NCI-H82 treated with DMSO at 0.1 percent for 48 hours (cell line): Measurements from ENCODE around the gene TCF7L2.
A peak's percentile ranks its signal among the peaks of the same experiment; 100 is the strongest.

Source experiments
- DNase-seq: peaks from one replicate; lab custom pipeline; 2025; ENCODE audit not compliant: unreplicated experiment; lab: John Stamatoyannopoulos, UW

TCF7L2 gene

GRCh38 chr10:112949875-112950507 is at the start of gene TCF7L2:
TSS of gene TCF7L2 (plus strand) at chr10:112950247. CDS start at chr10:112950757, 510 bp downstream.
- peak; percentile 97 for DNase-seq

GRCh38 chr10:112902730-112903129 is 47.3 kb upstream of the TCF7L2 start:
- no peak for DNase-seq

GRCh38 chr10:112904000-112904399 is 46.0 kb upstream of the TCF7L2 start:
- DNase-seq = no peak

- no peak for DNase-seq
Measured at GRCh38 chr10:112906945-112907344, 43.1 kb upstream of the TCF7L2 start.

GRCh38 chr10:112907893-112908292 is 42.2 kb upstream of the TCF7L2 start:
- DNase-seq = no peak

- DNase-seq = no peak
Measured at GRCh38 chr10:112911206-112911605, 38.8 kb upstream of the TCF7L2 start.

- DNase-seq = no peak
Measured at GRCh38 chr10:112912410-112912928, 37.6 kb upstream of the TCF7L2 start.

GRCh38 chr10:112913255-112913654 is 36.8 kb upstream of the TCF7L2 start:
- no peak for DNase-seq

GRCh38 chr10:112913661-112914287 is 36.3 kb upstream of the TCF7L2 start:
- no peak for DNase-seq

- no peak for DNase-seq
Measured at GRCh38 chr10:112914288-112914952, 35.6 kb upstream of the TCF7L2 start.

- DNase-seq = no peak
Measured at GRCh38 chr10:112915590-112916572, 34.2 kb upstream of the TCF7L2 start.

GRCh38 chr10:112917681-112918080 is 32.4 kb upstream of the TCF7L2 start:
- DNase-seq = no peak

GRCh38 chr10:112918771-112919170 is 31.3 kb upstream of the TCF7L2 start:
- no peak for DNase-seq

- DNase-seq = no peak
Measured at GRCh38 chr10:112919721-112920120, 30.3 kb upstream of the TCF7L2 start.

- no peak for DNase-seq
Measured at GRCh38 chr10:112926906-112927688, 22.9 kb upstream of the TCF7L2 start.

- DNase-seq = no peak
Measured at GRCh38 chr10:112927980-112928379, 22.1 kb upstream of the TCF7L2 start.

- no peak for DNase-seq
Measured at GRCh38 chr10:112932658-112933057, 17.4 kb upstream of the TCF7L2 start.

GRCh38 chr10:112934193-112934592 is 15.9 kb upstream of the TCF7L2 start:
- no peak for DNase-seq

GRCh38 chr10:112938808-112939482 is 11.1 kb upstream of the TCF7L2 start:
- DNase-seq = peak; percentile 87

- no peak for DNase-seq
Measured at GRCh38 chr10:112945811-112946210, 4.2 kb upstream of the TCF7L2 start.
